ENCODE measurements around the gene VTI1A.

The VTI1A gene

DNA sequence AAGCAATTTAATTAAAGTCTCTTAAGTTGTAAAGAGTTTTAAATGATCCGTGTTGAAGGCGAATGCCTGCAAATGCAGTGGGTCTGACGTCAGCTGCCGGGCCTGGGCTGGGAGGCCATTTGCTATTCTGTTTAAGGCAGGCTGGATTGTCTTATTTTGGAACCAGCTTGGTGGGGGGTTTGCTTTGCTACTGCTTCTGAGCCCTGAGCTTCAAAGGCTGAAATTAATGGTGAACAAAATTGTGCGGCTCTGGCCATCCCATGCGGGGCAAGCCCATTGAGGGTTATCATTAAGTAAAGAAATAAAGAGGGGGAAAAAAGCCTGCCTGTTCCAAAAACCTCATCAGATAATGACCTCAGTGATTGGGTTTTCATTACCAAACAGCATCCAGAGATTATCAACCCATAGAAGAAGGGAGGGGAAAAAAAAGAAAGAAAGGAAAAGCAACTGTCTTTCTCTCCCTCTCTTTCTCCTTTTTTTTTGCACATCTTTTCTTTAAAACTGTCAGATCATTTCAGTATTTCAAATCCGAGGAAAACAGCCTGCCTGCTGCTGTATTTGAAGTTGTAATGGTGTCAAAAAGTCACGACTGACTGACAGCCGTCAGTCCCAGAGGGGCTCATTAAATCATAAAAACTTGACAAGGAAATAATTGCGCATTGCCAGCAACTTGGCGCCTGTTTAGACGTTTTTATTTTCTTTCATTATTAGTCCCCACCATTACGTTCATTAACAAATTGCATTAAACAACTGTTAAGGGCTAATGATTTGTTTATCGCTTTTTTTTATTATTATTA is 371.2 kb downstream of the VTI1A start:
- DNase-seq, result no peak

DNA sequence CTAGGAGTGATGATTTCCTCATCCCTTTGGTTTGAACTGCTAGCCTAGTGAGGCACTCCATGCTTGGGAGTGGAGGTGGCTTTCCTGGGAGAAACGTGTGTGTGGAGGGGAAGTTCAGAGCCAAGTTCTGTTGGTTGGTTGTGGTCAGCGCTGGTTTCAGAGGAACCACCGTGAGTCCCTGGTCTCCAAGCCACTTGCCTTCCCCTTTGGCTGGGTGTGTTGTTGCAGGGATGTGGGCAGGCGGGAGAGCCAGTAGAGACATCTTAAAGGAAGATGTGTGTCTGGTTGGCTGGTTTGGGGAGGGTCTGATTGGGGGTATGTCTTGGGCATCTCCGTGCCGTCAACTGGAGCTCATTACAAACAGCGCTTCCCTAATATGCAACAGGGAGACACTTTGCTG is 372.2 kb downstream of the VTI1A start:
- DNase-seq, result no peak

DNA sequence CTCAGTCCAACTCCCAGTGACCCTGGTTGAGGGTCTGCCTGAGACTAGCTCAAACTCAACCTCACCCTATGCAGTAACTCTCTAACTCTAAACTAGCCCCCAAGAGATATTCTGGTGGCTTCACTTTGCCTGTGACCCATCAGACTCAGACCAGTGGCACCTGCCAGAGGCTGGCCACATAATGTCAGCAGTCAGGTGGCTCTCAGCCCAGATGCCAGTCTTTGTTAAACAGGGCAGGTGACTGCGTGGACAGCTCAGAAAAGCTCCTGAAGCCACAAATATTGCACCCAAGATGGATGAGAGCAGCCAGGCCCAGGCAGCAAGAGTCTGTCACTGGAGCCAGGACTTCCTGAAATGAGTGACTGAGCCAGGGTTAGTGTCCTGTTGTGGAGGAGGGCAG is 373.3 kb downstream of the VTI1A start:
- DNase-seq, result no peak

DNA sequence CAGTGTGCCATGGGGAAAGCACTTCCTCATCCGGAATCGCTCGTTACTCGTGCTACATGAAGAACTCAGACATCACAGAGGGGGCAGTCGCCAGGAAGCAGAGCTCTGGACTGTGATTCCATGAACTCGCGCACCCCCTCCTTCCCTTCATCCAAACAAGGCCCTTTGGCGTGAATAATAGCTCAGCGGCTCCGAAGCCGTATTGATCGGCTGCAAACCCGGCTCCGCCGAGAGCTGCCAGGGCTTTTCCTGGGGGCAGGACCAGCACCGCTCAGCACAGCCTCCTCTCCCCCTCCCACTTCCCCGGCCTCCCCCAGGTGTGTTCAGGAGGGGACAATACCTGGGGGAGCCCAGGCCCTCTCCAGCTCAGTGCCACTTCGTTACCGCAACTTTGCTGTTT is 374.0 kb downstream of the VTI1A start:
- no peak for DNase-seq

GRCh38 chr10:112821663-112822062 is 374.6 kb downstream of the VTI1A start:
- DNase-seq, result no peak

DNA sequence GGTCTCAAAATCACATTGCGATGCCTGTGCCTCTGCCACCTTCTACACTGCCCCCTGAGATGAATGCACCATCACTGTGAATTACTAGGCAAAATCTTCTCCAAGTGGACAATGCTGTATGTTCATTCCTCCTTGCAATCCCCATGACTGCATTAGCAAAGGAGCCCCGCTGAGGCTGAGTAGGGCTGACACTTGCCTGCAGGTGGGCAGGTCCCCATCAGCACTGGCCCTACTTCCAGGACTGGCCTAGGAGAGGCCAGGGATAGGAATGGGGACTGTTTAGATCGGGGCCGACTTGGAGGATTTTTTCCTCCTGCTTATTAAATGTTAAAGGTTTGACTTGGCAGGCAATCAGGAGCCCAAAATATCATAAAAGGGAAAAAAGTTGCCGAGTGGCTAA is 376.0 kb downstream of the VTI1A start:
- no peak for DNase-seq

DNA sequence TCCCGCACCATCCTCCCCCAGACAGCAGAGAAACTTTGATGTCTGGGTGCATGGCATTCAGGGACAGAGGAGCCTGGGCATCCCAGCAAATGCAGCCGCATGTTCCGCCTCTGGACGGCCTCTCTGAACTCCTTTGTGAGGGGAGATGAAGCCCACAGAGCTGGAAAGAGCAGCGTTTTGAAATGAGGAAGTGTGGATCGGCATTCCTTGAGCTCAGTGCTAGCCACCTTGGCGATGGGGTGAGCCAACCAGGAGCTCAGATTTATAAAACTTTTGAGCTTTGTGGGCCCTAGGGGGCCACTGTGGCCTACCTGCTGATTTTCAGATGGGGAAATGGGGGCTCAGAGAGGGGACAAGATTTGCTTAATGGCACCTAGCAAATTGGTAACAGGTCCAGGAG is 376.6 kb downstream of the VTI1A start:
- no peak for DNase-seq

DNA sequence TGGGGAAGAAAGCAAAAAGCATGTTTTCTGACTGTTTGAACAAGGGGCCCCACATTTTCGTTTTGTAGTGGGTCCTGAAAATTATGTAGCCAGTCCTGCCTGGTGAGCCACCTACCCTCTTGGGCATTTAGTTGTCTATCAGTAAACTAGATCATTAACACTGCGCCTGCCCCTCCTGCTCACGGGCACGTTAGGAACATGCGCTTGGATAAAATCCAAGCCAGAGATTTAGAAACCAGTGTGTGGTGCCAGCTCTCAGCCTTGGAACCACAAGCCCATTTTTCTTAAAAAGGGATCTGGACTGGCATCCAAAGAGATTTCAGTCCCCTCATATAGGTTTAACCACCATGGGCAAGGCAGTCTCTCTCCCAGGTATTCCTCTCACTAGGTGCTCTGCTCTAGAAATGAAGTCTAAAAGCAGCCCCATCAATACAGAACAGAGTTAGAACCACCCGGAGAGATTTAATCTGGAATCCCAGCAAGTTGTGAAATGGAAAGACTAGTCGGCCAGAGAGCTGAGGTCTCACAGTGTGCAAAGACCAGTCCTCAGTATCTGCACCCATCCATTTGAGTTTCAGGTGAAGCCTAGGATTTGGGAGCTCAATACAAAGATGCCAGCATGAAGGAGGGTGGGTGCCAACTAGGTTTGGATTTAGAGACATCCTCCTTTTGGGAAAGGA is 379.1 kb downstream of the VTI1A start:
- DNase-seq, result no peak

GRCh38 chr10:112827086-112827485 is 380.1 kb downstream of the VTI1A start:
- DNase-seq, result no peak

- DNase-seq, result no peak
These were observed 380.9 kb downstream of the VTI1A start for GRCh38 chr10:112827951-112828350.

GRCh38 chr10:112831859-112832258 is 384.8 kb downstream of the VTI1A start:
- no peak for DNase-seq

GRCh38 chr10:112832361-112832878 is 385.4 kb downstream of the VTI1A start:
- DNase-seq, result no peak

GRCh38 chr10:112832959-112833358 is 385.9 kb downstream of the VTI1A start:
- DNase-seq, result no peak

- DNase-seq, result no peak
These were observed 387.8 kb downstream of the VTI1A start for GRCh38 chr10:112834751-112835181.

- no peak for DNase-seq
These were observed 388.3 kb downstream of the VTI1A start for GRCh38 chr10:112835217-112835715.

DNA sequence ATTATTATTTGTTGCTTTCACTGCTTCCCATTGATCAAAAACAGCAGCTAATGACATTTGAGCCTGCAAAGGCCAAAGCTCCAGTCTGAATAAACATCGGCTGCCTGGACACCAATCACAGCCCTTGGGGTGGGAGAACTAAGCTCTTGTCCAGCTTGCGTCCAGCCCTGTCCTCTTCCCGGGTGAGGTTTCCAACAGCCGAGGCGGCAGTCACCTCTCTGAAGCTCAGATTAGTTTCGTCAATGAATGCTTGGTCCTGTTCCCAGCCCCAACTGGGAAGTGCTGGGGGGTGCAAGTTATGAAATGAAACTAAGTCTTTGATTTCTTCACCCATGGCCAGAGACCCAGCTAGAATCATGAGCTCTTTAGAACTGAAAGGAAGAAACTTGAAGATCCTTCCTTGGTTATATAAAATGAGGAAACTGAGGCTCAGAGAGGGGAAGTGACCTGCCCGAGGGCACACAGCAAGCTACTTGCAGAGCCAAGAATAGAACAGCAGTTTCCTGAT is 389.0 kb downstream of the VTI1A start:
- no peak for DNase-seq

GRCh38 chr10:112838784-112839481 is 391.9 kb downstream of the VTI1A start:
- DNase-seq, result no peak

GRCh38 chr10:112839928-112840654 is 393.1 kb downstream of the VTI1A start:
- DNase-seq, result no peak

DNA sequence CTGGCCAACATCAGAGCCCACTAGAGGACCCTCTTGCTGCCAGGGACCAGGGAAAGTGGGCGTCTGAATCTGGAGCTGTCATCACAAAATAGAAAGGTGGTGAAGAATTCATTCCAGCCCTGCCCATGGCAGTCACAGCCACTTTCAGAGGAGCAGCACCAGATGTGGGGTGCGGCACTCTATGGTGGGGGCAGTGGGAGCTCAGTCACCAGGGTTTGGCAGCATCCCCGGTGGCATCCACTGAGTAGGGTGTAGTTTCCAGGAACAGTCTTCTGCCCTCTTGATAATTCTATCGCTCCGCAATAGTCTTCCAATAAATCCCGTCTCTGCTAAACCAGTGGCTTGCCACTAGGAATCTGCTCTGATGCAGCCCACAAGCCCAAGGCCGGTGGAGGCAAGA is 394.5 kb downstream of the VTI1A start:
- DNase-seq, result no peak

- no peak for DNase-seq
These were observed 395.9 kb downstream of the VTI1A start for GRCh38 chr10:112842832-112843360.

DNA sequence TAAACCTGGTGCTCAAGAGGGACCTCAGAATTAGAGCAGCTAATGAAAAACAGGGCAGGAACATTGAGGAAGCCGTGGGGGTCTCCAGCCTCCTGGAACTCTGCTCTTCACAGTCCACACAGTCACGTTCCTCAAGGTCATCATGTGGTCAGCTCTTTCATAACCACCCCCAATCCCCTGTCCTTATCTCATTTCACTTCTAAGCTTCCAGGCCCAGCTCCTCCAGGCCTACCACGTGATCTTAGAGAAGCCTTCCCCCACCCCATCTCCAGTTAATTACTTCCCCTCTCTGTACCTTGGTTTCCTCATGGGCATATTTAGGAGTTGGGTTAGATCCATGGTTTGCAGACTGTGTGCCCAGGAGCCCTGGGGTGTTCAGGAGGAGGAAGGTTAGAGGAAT is 396.6 kb downstream of the VTI1A start:
- no peak for DNase-seq
